WTC11 (cell line): Measurements from ENCODE around the gene SART3. TPM values are rescaled to one million over a fixed set of nuclear protein-coding genes. Genes with fewer than 3 reads are reported as not detected.
A peak's percentile ranks its signal among the peaks of the same experiment; 100 is the strongest.

ENCODE experiments used
- ATAC-seq: fragments of 200-7000 bp; cut with Tn5 transposase; 2 replicates; pipeline ENCODE4 v1.10.0; 2021; ENCODE audit warnings: mild to moderate bottlenecking, moderate library complexity
- CTCF ChIA-PET: fragments of 300-600 bp; sonication (Branson Sonifier 250); formaldehyde crosslinking; loops from one replicate; lab custom pipeline; 2021; ENCODE audit warnings: antibody characterized with exemption; lab: Charles Lee
- POLR2A ChIA-PET: fragments of 350-600 bp; sonication (Branson Sonifier 250); formaldehyde crosslinking; loops from one replicate; lab custom pipeline; 2021; ENCODE audit warnings: antibody characterized with exemption; lab: Charles Lee
- DNase-seq: peaks from one replicate; pipeline ENCODE4 v3.0.0; 2021; ENCODE audit warnings: low spot score
- H3K27ac Mint-ChIP-seq: 2 replicates; pipeline ENCODE4 v1.8.0; 2021; ENCODE audit warnings: mixed read lengths
- H3K27me3 Mint-ChIP-seq: 2 replicates; pipeline ENCODE4 v1.8.0; 2021; ENCODE audit warnings: low read depth, mild to moderate bottlenecking, moderate library complexity, mixed read lengths
- H3K36me3 Mint-ChIP-seq: 2 replicates; pipeline ENCODE4 v1.8.0; 2021; ENCODE audit warnings: mixed read lengths
- H3K4me1 Mint-ChIP-seq: 2 replicates; pipeline ENCODE4 v1.8.0; 2022; ENCODE audit warnings: mixed read lengths
- H3K4me3 Mint-ChIP-seq: 2 replicates; pipeline ENCODE4 v1.8.0; 2021; ENCODE audit warnings: mild to moderate bottlenecking, moderate library complexity, mixed read lengths
- H3K9me3 Mint-ChIP-seq: 2 replicates; pipeline ENCODE4 v1.8.0; 2021; ENCODE audit warnings: mixed read lengths
- AFF4 ChIP-seq: sonication (generic); formaldehyde crosslinking; IDR thresholded peaks from 2 replicates; pipeline ENCODE4 v1.8.1; 2023; ENCODE audit warnings: mild to moderate bottlenecking, missing genetic modification reagents, borderline replicate concordance
- ELF4 ChIP-seq: sonication (generic); formaldehyde crosslinking; IDR thresholded peaks from 2 replicates; pipeline ENCODE4 v1.8.1; 2022; ENCODE audit warnings: low read depth, mild to moderate bottlenecking, moderate library complexity, missing genetic modification reagents
- ERG ChIP-seq: fragments of 250-450 bp; sonication (Bioruptor Pico); IDR thresholded peaks from 2 replicates; pipeline ENCODE4 v1.8.0; 2021; ENCODE audit warnings: mild to moderate bottlenecking
- ETV6 ChIP-seq: sonication (generic); formaldehyde crosslinking; IDR thresholded peaks from 2 replicates; pipeline ENCODE4 v1.8.1; 2022; ENCODE audit warnings: mild to moderate bottlenecking, missing genetic modification reagents
- FOXJ3 ChIP-seq: sonication (generic); formaldehyde crosslinking; IDR thresholded peaks from 2 replicates; pipeline ENCODE4 v1.9.0; 2021; ENCODE audit warnings: missing genetic modification reagents, mild to moderate bottlenecking, borderline replicate concordance
- GABPB1 ChIP-seq: sonication (generic); formaldehyde crosslinking; IDR thresholded peaks from 2 replicates; pipeline ENCODE4 v1.8.1; 2023; ENCODE audit warnings: mild to moderate bottlenecking, missing genetic modification reagents
- JAZF1 ChIP-seq: fragments of 250-450 bp; sonication (Bioruptor Pico); IDR thresholded peaks from 2 replicates; pipeline ENCODE4 v1.9.0; 2021; ENCODE audit warnings: moderate library complexity, mild to moderate bottlenecking, inconsistent platforms
- KAT7 ChIP-seq: sonication (generic); formaldehyde crosslinking; IDR thresholded peaks from 2 replicates; pipeline ENCODE4 v1.8.1; 2023; ENCODE audit warnings: missing genetic modification reagents, mild to moderate bottlenecking, borderline replicate concordance
- PRDM15 ChIP-seq: sonication (generic); formaldehyde crosslinking; IDR thresholded peaks from 2 replicates; pipeline ENCODE4 v1.8.0; 2022; ENCODE audit warnings: missing genetic modification reagents
- RELA ChIP-seq: sonication (generic); formaldehyde crosslinking; IDR thresholded peaks from 2 replicates; pipeline ENCODE4 v1.8.1; 2022; ENCODE audit warnings: missing genetic modification reagents, mild to moderate bottlenecking, borderline replicate concordance
- SMAD4 ChIP-seq: sonication (generic); formaldehyde crosslinking; IDR thresholded peaks from 2 replicates; pipeline ENCODE4 v1.8.0; 2022; ENCODE audit warnings: mild to moderate bottlenecking, missing genetic modification reagents
- TEAD1 ChIP-seq: sonication (generic); formaldehyde crosslinking; IDR thresholded peaks from 2 replicates; pipeline ENCODE4 v1.8.0; 2022; ENCODE audit warnings: mild to moderate bottlenecking, missing genetic modification reagents
- ZNF121 ChIP-seq: sonication (generic); formaldehyde crosslinking; IDR thresholded peaks from 2 replicates; pipeline ENCODE4 v1.8.0; 2023; ENCODE audit warnings: missing genetic modification reagents
- ZNF232 ChIP-seq: sonication (generic); formaldehyde crosslinking; IDR thresholded peaks from 2 replicates; pipeline ENCODE4 v1.8.0; 2022; ENCODE audit warnings: mild to moderate bottlenecking, missing genetic modification reagents
- ZNF263 ChIP-seq: sonication (generic); formaldehyde crosslinking; IDR thresholded peaks from 2 replicates; pipeline ENCODE4 v1.8.1; 2022; ENCODE audit warnings: low read depth, mild to moderate bottlenecking, moderate library complexity, missing genetic modification reagents
- ZNF396 ChIP-seq: fragments of 250-450 bp; sonication (Bioruptor Pico); IDR thresholded peaks from 2 replicates; pipeline ENCODE4 v1.8.0; 2021; ENCODE audit warnings: mild to moderate bottlenecking, moderate library complexity, borderline replicate concordance
- total RNA-seq: library from RNA; stranded (reverse); gene quantifications from 3 replicates; pipeline ENCODE4 v1.2.3, GENCODE V29; 2021
- TF ChIP-seq, protein P1 (sequence below): sonication (generic); formaldehyde crosslinking; IDR thresholded peaks from 2 replicates; pipeline ENCODE4 v1.8.0; 2022; ENCODE audit warnings: mild to moderate bottlenecking, missing genetic modification reagents
- TF ChIP-seq, protein P2 (sequence below): sonication (generic); formaldehyde crosslinking; conservative IDR thresholded peaks from 2 replicates; pipeline ENCODE4 v1.8.1; 2023; ENCODE audit warnings: mild to moderate bottlenecking, low read depth, missing genetic modification reagents, moderate library complexity
- TF ChIP-seq, protein P3 (sequence below): fragments of 250-450 bp; sonication (Bioruptor Pico); IDR thresholded peaks from 2 replicates; pipeline ENCODE4 v2.1.2; 2022; ENCODE audit warnings: mild to moderate bottlenecking, moderate library complexity
- TF ChIP-seq, protein P4 (sequence below): sonication (generic); formaldehyde crosslinking; conservative IDR thresholded peaks from 2 replicates; pipeline ENCODE4 v1.8.1; 2022; ENCODE audit warnings: mild to moderate bottlenecking, missing genetic modification reagents

SART3 gene
- total RNA-seq, 1 experiment from 2014 or later: 91.2 TPM

GRCh38 chr12:108543652-108544051 is 17.3 kb downstream of the SART3 start (continued):
- TF ChIP-seq PRDM15: no peak
- TF ChIP-seq JAZF1: no peak

DNA sequence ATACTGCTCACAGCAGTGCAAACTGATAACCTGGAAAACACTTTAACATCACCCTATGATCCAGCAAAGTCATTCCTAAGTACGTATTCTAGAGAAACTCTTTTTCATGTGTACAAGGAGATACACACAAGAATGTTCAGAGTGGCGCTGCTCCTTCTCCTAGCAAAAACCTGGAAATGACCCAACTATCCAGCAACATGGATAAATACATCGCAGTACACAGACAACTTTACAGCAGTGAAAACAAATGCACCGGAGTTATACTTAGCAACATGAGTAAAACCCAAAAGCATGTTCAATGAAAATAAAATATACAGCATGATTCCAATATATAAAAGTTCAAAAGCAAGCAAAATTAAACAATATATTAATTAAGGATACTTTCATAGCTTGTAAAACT is 18.7 kb downstream of the SART3 start:
- no peak overlapping the region; the same call in 1 of the 2 replicates for H3K27ac Mint-ChIP-seq
- ATAC-seq: no peak
- no peaks in the 10 kb centered on the region for H3K27me3 Mint-ChIP-seq
- peaks cover 56% of the 10 kb centered on the region for H3K36me3 Mint-ChIP-seq
- no peak for TF ChIP-seq FOXJ3 (CRISPR knock-in tag)
- TF ChIP-seq TEAD1 (CRISPR knock-in tag): no peak
- TF ChIP-seq KAT7: no peak
- TF ChIP-seq, protein P1, sequence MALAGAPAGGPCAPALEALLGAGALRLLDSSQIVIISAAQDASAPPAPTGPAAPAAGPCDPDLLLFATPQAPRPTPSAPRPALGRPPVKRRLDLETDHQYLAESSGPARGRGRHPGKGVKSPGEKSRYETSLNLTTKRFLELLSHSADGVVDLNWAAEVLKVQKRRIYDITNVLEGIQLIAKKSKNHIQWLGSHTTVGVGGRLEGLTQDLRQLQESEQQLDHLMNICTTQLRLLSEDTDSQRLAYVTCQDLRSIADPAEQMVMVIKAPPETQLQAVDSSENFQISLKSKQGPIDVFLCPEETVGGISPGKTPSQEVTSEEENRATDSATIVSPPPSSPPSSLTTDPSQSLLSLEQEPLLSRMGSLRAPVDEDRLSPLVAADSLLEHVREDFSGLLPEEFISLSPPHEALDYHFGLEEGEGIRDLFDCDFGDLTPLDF (CRISPR knock-in tag): no peak
- no peak for TF ChIP-seq ZNF396 (CRISPR knock-in tag)
- TF ChIP-seq, protein P2, sequence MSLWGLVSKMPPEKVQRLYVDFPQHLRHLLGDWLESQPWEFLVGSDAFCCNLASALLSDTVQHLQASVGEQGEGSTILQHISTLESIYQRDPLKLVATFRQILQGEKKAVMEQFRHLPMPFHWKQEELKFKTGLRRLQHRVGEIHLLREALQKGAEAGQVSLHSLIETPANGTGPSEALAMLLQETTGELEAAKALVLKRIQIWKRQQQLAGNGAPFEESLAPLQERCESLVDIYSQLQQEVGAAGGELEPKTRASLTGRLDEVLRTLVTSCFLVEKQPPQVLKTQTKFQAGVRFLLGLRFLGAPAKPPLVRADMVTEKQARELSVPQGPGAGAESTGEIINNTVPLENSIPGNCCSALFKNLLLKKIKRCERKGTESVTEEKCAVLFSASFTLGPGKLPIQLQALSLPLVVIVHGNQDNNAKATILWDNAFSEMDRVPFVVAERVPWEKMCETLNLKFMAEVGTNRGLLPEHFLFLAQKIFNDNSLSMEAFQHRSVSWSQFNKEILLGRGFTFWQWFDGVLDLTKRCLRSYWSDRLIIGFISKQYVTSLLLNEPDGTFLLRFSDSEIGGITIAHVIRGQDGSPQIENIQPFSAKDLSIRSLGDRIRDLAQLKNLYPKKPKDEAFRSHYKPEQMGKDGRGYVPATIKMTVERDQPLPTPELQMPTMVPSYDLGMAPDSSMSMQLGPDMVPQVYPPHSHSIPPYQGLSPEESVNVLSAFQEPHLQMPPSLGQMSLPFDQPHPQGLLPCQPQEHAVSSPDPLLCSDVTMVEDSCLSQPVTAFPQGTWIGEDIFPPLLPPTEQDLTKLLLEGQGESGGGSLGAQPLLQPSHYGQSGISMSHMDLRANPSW (CRISPR knock-in tag): no peak
- TF ChIP-seq ZNF121 (CRISPR knock-in tag): no peak
- TF ChIP-seq, protein P3, sequence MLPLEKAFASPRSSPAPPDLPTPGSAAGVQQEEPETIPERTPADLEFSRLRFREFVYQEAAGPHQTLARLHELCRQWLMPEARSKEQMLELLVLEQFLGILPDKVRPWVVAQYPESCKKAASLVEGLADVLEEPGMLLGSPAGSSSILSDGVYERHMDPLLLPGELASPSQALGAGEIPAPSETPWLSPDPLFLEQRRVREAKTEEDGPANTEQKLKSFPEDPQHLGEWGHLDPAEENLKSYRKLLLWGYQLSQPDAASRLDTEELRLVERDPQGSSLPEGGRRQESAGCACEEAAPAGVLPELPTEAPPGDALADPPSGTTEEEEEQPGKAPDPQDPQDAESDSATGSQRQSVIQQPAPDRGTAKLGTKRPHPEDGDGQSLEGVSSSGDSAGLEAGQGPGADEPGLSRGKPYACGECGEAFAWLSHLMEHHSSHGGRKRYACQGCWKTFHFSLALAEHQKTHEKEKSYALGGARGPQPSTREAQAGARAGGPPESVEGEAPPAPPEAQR (CRISPR knock-in tag): no peak
- no peak for TF ChIP-seq ETV6 (CRISPR knock-in tag)
- TF ChIP-seq, protein P4, sequence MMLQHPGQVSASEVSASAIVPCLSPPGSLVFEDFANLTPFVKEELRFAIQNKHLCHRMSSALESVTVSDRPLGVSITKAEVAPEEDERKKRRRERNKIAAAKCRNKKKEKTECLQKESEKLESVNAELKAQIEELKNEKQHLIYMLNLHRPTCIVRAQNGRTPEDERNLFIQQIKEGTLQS (CRISPR knock-in tag): no peak
- TF ChIP-seq SMAD4 (CRISPR knock-in tag): no peak
- TF ChIP-seq, all 79 proteins: peak for 0
- ChIA-PET POLR2A (no interaction called here), CTCF (no interaction called here)
- no peaks in the 10 kb centered on the region for H3K9me3 Mint-ChIP-seq
- no peaks in the 10 kb centered on the region for H3K4me1 Mint-ChIP-seq
- DNase-seq: no peak
- H3K4me3 Mint-ChIP-seq: no peak overlapping the region

DNA sequence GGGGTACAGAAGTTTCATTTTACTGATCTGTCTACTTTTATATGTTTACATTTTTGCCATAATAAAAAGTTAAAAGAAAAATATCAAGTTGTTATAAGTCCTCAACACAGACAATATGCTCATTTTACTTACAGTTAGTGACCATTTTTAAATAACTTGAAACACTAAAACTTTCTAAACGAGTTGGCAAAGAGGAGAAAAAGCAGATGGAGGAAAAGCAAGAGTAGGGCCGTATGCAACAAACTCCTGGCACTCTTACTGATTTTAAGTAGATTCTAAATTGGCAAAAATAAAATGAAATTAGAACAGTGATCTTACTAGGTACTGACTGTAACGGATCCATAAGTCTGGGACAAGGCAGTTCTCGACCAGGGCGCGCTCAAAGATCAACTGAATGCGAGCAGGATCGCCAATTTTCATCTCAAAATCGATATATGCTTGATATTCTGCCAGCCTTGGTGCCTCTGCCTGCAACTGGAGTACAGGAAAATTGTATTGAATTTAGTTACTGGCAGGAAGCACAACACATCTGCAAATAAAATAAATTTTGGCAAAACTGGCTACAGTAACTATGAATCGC is 22.3 kb downstream of the SART3 start:
- ATAC-seq: no peak
- TF ChIP-seq AFF4 (CRISPR knock-in tag) (no peak), GABPB1 (CRISPR knock-in tag) (no peak), ZNF232 (CRISPR knock-in tag) (no peak), RELA (CRISPR knock-in tag) (no peak), ELF4 (CRISPR knock-in tag) (no peak), ZNF263 (CRISPR knock-in tag) (no peak), ERG (CRISPR knock-in tag) (no peak)

More for the DNA sequence above, 22.3 kb downstream of the SART3 start:
- H3K36me3 Mint-ChIP-seq: peaks cover 60% of the 10 kb centered on the region
- POLR2A ChIA-PET: no interaction called here
- CTCF ChIA-PET: no interaction called here
- H3K27ac Mint-ChIP-seq: peak overlapping the region; percentile 21; the same call in 1 of the 2 replicates
- H3K4me3 Mint-ChIP-seq: no peak overlapping the region
- no peaks in the 10 kb centered on the region for H3K4me1 Mint-ChIP-seq
- no peaks in the 10 kb centered on the region for H3K27me3 Mint-ChIP-seq
- no peaks in the 10 kb centered on the region for H3K9me3 Mint-ChIP-seq
- no peak for DNase-seq
